NAMALWA (cell line): ENCODE measurements around the gene SPNS2.

Experiments
- DNase-seq: peaks from one replicate; pipeline ENCODE4 v3.0.0-alpha.2; 2015; ENCODE audit warnings: low spot score

The SPNS2 gene

GRCh38 chr17:4550534-4551039 lies 51.9 kb downstream of the SPNS2 start:
- DNase-seq = no peak

GRCh38 chr17:4551141-4551540 lies 52.5 kb downstream of the SPNS2 start:
- DNase-seq = peak; percentile 33

- DNase-seq = no peak
Observed at GRCh38 chr17:4551796-4552525, 53.3 kb downstream of the SPNS2 start.

- DNase-seq = no peak
Observed at GRCh38 chr17:4553669-4554068, 55.0 kb downstream of the SPNS2 start.

GRCh38 chr17:4554441-4554996 lies 55.8 kb downstream of the SPNS2 start:
- DNase-seq = no peak

- DNase-seq = peak; percentile 89
Observed at GRCh38 chr17:4554997-4555799, 56.5 kb downstream of the SPNS2 start, which contains the start of gene MYBBP1A. Gene MYBBP1A, minus strand, starts transcription at chr17:4555384. Its CDS starts 60 bp downstream, at chr17:4555324.

GRCh38 chr17:4555873-4556759 lies 57.4 kb downstream of the SPNS2 start:
- no peak for DNase-seq

GRCh38 chr17:4556996-4557395 lies 58.3 kb downstream of the SPNS2 start:
- DNase-seq = no peak

GRCh38 chr17:4557626-4558346 lies 59.1 kb downstream of the SPNS2 start:
- DNase-seq = no peak

- DNase-seq = no peak
Observed at GRCh38 chr17:4558347-4558971, 59.8 kb downstream of the SPNS2 start.

- DNase-seq = no peak
Observed at GRCh38 chr17:4559139-4559791, 60.6 kb downstream of the SPNS2 start.

- DNase-seq = no peak
Observed at GRCh38 chr17:4559966-4560365, 61.3 kb downstream of the SPNS2 start.

- no peak for DNase-seq
Observed at GRCh38 chr17:4560421-4560820, 61.7 kb downstream of the SPNS2 start, which contains the start of gene GGT6. Gene GGT6, minus strand, starts transcription at chr17:4560577. Its CDS starts 56 bp downstream, at chr17:4560521.

- DNase-seq = no peak
Observed at GRCh38 chr17:4560837-4561256, 62.2 kb downstream of the SPNS2 start.

GRCh38 chr17:4562015-4562969 lies 63.6 kb downstream of the SPNS2 start:
- DNase-seq = no peak

GRCh38 chr17:4565209-4566141 lies 66.8 kb downstream of the SPNS2 start:
- peak; percentile 77 for DNase-seq

GRCh38 chr17:4566785-4567184 lies 68.1 kb downstream of the SPNS2 start:
- DNase-seq = peak; percentile 61

- DNase-seq = no peak
Observed at GRCh38 chr17:4569591-4569990, 70.9 kb downstream of the SPNS2 start.
